Lower leg skin (tissue), 3 donors: Measurements from ENCODE around the gene MAPK10.

Experiments used
- CTCF ChIP-seq, 3 donors: fragments of 450-650 bp; IDR thresholded peaks; one replicate each; pipeline ENCODE4 v1.5.1; 2016; ENCODE audit warnings: antibody characterized with exemption in 3 of 3, mild to moderate bottlenecking in 3 of 3, moderate library complexity in 2 of 3
- POLR2A ChIP-seq, 2 donors: fragments of 450-650 bp; IDR thresholded peaks; one replicate each; pipeline ENCODE4 v1.6.1; 2016 to 2017; ENCODE audit warnings: antibody characterized with exemption in 2 of 2, mild to moderate bottlenecking in 1 of 2, moderate library complexity in 1 of 2

- TF ChIP-seq CTCF (IDR thresholded peaks at IDR 0.05) (no peak), POLR2A (IDR thresholded peaks at IDR 0.05) (no peak)
These were observed 20.4 kb upstream of the MAPK10 start for GRCh38 chr4:86380181-86380724.
